ENCODE measurements around the gene SDCCAG8. TPM values are rescaled to one million over a fixed set of nuclear protein-coding genes. Genes with fewer than 3 reads are reported as not detected.

SDCCAG8 gene
- total RNA-seq, 1 experiment from 2014 or later, result 194 TPM

DNA sequence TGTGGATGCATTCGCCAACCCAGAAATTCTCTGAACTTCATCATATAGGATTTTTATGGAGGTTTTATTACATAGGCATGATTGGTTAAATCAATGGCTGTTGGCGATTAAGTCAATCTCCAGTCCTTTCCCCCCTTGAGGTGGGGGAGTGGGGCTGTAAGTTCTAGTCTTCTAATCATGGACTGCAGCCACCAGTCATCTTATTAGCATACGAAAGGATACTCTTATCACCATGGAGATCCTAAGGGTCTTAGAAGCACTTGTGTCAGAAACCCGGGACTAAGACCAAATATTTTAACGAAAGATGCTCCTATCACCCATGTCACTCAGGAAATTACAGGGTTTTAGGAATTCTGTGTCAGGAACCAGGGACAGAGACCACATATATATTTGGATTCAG, 36.3 kb downstream of the SDCCAG8 start:
- Histone ChIP-seq H4K20me1 (ENCODE audit: low read length) (no peaks in the 10 kb centered on the region), H3K4me3 (ENCODE audit: low read length) (no peak overlapping the region), H3K4me1 (ENCODE audit: insufficient read depth, low read length) (peaks cover 14% of the 10 kb centered on the region), H3K4me2 (ENCODE audit: low read length) (no peak overlapping the region), H3K36me3 (ENCODE audit: low read depth, low read length) (peaks cover 51% of the 10 kb centered on the region), H3K9me2 (replicated peaks; ENCODE audit: low read length) (no peaks in the 10 kb centered on the region), H3K79me2 (ENCODE audit: low read length) (no peaks in the 10 kb centered on the region), H3K9ac (ENCODE audit: low read length) (no peak overlapping the region), H3K27me3 (ENCODE audit: low read length) (no peaks in the 10 kb centered on the region), H2AFZ (ENCODE audit: low read length) (no peak overlapping the region), H3K27ac (ENCODE audit: low read length) (no peak overlapping the region), H3F3A (ENCODE audit: low read length, unreplicated experiment) (peaks cover 4% of the 10 kb centered on the region), H3K9me3 (ENCODE audit: low read length) (peaks cover 9% of the 10 kb centered on the region)
- ChIA-PET POLR2A (ENCODE audit: unreplicated experiment) (no interaction called here), CTCF (no interaction called here)
- TF ChIP-seq EZH2phosphoT487 (IDR thresholded peaks at IDR 0.05; ENCODE audit: borderline replicate concordance, low read length), result no peak
- TF ChIP-seq, protein P1, sequence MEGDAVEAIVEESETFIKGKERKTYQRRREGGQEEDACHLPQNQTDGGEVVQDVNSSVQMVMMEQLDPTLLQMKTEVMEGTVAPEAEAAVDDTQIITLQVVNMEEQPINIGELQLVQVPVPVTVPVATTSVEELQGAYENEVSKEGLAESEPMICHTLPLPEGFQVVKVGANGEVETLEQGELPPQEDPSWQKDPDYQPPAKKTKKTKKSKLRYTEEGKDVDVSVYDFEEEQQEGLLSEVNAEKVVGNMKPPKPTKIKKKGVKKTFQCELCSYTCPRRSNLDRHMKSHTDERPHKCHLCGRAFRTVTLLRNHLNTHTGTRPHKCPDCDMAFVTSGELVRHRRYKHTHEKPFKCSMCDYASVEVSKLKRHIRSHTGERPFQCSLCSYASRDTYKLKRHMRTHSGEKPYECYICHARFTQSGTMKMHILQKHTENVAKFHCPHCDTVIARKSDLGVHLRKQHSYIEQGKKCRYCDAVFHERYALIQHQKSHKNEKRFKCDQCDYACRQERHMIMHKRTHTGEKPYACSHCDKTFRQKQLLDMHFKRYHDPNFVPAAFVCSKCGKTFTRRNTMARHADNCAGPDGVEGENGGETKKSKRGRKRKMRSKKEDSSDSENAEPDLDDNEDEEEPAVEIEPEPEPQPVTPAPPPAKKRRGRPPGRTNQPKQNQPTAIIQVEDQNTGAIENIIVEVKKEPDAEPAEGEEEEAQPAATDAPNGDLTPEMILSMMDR (conservative IDR thresholded peaks at IDR 0.05; ENCODE audit: low read depth, low read length), result no peak
- no peak for TF ChIP-seq EZH2 (IDR thresholded peaks at IDR 0.05; ENCODE audit: low read length, unreplicated experiment)
- ATAC-seq, result no peak
- no peak for DNase-seq
- no TSS peak for BruUV-seq (replicated peaks)
- intact Hi-C loops (cut with micrococcal nuclease), result no loop called here

DNA sequence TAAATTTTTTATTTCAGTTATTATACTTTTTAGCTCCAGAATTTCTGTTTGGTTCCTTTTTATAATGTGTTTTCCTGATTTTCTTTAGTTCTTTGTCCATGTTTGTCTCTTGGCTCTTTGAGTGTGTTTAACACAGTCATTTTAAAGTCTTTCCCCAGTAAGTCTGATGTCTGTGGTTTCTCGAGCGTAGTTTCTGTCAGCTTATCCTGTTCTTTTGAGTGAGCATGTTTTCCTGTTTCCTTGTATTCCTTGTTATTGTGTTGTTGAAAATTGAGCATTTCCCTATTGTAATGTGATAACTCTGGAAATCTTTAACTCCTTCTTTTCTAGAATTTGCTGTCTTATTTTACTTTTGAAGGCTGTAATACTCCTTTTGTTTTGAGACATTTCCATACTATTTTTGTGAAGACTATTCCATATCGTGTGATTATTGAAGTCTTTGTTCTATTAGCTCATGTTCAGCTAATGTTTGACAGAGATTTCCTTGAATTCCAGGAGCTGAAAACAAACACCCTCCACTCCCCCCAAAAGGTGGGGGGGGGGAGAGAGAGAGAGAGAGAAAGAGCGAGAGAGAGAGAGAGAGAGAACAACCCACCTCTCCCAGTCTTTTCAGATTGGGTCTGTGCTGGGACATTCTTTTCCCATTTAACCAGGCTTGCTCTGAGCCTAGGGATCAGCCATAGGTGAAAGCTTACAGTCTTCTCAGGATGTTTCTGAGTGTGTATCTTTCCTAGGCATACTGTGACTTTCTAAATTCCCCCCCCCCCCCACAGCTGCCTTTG, 38.3 kb downstream of the SDCCAG8 start:
- H3F3A ChIP-seq (ENCODE audit: low read length, unreplicated experiment), result no peaks in the 10 kb centered on the region
- peaks cover 56% of the 10 kb centered on the region for H3K36me3 ChIP-seq (ENCODE audit: low read depth, low read length)
- DNase-seq (no peak), ATAC-seq (no peak)
- TF ChIP-seq, protein P1 (conservative IDR thresholded peaks at IDR 0.05; ENCODE audit: low read depth, low read length), result no peak
- TF ChIP-seq EZH2phosphoT487 (IDR thresholded peaks at IDR 0.05; ENCODE audit: borderline replicate concordance, low read length), result no peak
- ChIA-PET POLR2A (ENCODE audit: unreplicated experiment) (no interaction called here), CTCF (no interaction called here)
- no peaks in the 10 kb centered on the region for H3K4me1 ChIP-seq (ENCODE audit: insufficient read depth, low read length)
- no peak overlapping the region for H2AFZ ChIP-seq (ENCODE audit: low read length)
- no peaks in the 10 kb centered on the region for H3K9me2 ChIP-seq (replicated peaks; ENCODE audit: low read length)
- no peaks in the 10 kb centered on the region for H3K79me2 ChIP-seq (ENCODE audit: low read length)
- no peaks in the 10 kb centered on the region for H3K27me3 ChIP-seq (ENCODE audit: low read length)
- H3K27ac ChIP-seq (ENCODE audit: low read length), result no peak overlapping the region
- no peaks in the 10 kb centered on the region for H4K20me1 ChIP-seq (ENCODE audit: low read length)
- H3K9me3 ChIP-seq (ENCODE audit: low read length), result peaks cover 9% of the 10 kb centered on the region
- intact Hi-C loops (cut with micrococcal nuclease), result no loop called here
- H3K4me2 ChIP-seq (ENCODE audit: low read length), result no peak overlapping the region
- no peak overlapping the region for H3K4me3 ChIP-seq (ENCODE audit: low read length)
- no TSS peak for BruUV-seq (replicated peaks)
- H3K9ac ChIP-seq (ENCODE audit: low read length), result no peak overlapping the region

DNA sequence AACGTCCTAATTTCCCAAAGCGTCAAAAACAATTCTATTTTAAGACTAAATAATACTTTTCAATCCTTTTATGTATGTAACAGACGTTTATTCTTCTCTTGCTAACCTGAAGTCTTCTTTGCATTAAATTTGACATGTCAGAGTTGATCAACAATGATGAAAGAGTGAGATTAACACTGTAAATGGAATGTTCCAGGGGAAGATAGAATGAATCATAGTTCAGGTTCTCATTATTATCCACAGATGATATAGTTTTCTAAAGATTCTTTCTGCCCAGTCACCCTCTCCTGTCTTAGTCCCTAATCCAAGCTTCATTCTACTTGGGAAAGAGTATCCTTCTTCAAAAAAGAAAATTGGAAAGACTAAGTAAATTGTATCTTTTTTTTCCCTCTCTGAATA, 38.9 kb downstream of the SDCCAG8 start:
- no peak overlapping the region for H3K4me2 ChIP-seq (ENCODE audit: low read length)

More for the DNA sequence above, 38.9 kb downstream of the SDCCAG8 start:
- POLR2A ChIA-PET (ENCODE audit: unreplicated experiment), result no interaction called here
- Histone ChIP-seq H4K20me1 (ENCODE audit: low read length) (no peaks in the 10 kb centered on the region), H3K9me3 (ENCODE audit: low read length) (peaks cover 9% of the 10 kb centered on the region), H3K79me2 (ENCODE audit: low read length) (no peaks in the 10 kb centered on the region), H3K4me3 (ENCODE audit: low read length) (no peak overlapping the region), H3K4me1 (ENCODE audit: insufficient read depth, low read length) (no peaks in the 10 kb centered on the region), H2AFZ (ENCODE audit: low read length) (no peak overlapping the region), H3K9ac (ENCODE audit: low read length) (no peak overlapping the region), H3K27ac (ENCODE audit: low read length) (no peak overlapping the region), H3K27me3 (ENCODE audit: low read length) (no peaks in the 10 kb centered on the region), H3K9me2 (replicated peaks; ENCODE audit: low read length) (no peaks in the 10 kb centered on the region), H3F3A (ENCODE audit: low read length, unreplicated experiment) (no peaks in the 10 kb centered on the region), H3K36me3 (ENCODE audit: low read depth, low read length) (peaks cover 50% of the 10 kb centered on the region)
- intact Hi-C loops (cut with micrococcal nuclease), result no loop called here
- DNase-seq, result peak; percentile 55
- CTCF ChIA-PET, result no interaction called here
- BruUV-seq (replicated peaks), result no TSS peak
- TF ChIP-seq EZH2phosphoT487 (IDR thresholded peaks at IDR 0.05; ENCODE audit: borderline replicate concordance, low read length) (no peak), EZH2 (IDR thresholded peaks at IDR 0.05; ENCODE audit: low read length, unreplicated experiment) (no peak)
- TF ChIP-seq, protein P1 (conservative IDR thresholded peaks at IDR 0.05; ENCODE audit: low read depth, low read length), result no peak
- no peak; the same call in 1 of the 2 replicates for ATAC-seq
